Hepatocyte (in vitro differentiated cells): ENCODE measurements around the gene MRPL38. TPM values are rescaled to one million over a fixed set of nuclear protein-coding genes. Genes with fewer than 3 reads are reported as not detected.

Experiments
- DNase-seq: peaks from one replicate; pipeline ENCODE4 v3.0.0-alpha.2; 2016; ENCODE audit warnings: low spot score
- H2AFZ ChIP-seq: fragments of 200-600 bp; sonication (generic); 2 replicates; pipeline ENCODE4 v1.6.0; 2016; ENCODE audit warnings: antibody characterized with exemption, mild to moderate bottlenecking
- H3K27ac ChIP-seq: fragments of 200-600 bp; sonication (generic); 2 replicates; pipeline ENCODE4 v1.5.1; 2016; ENCODE audit warnings: mild to moderate bottlenecking
- H3K27me3 ChIP-seq: fragments of 200-600 bp; sonication (generic); 2 replicates; pipeline ENCODE4 v1.6.1; 2016
- H3K36me3 ChIP-seq: fragments of 200-600 bp; sonication (generic); replicated peaks from 2 replicates; pipeline ENCODE4 v1.5.1; 2016; ENCODE audit warnings: low read depth; ENCODE audit not compliant: insufficient read depth
- H3K4me1 ChIP-seq: fragments of 200-600 bp; sonication (generic); 2 replicates; pipeline ENCODE4 v1.5.1; 2016; ENCODE audit warnings: mild to moderate bottlenecking, moderate library complexity; ENCODE audit not compliant: insufficient read depth
- H3K4me2 ChIP-seq: fragments of 200-600 bp; sonication (generic); 2 replicates; pipeline ENCODE4 v1.6.0; 2016
- H3K4me3 ChIP-seq: fragments of 200-600 bp; sonication (generic); 2 replicates; pipeline ENCODE4 v1.5.1; 2016; ENCODE audit warnings: mild to moderate bottlenecking
- H3K79me2 ChIP-seq: fragments of 200-600 bp; sonication (generic); 2 replicates; pipeline ENCODE4 v1.6.0; 2017; ENCODE audit warnings: mild to moderate bottlenecking
- H3K9me2 ChIP-seq: fragments of 200-600 bp; sonication (generic); replicated peaks from 2 replicates; pipeline ENCODE4 v1.6.0; 2017; ENCODE audit warnings: mild to moderate bottlenecking; ENCODE audit not compliant: insufficient read depth
- H3K9me3 ChIP-seq: fragments of 200-600 bp; sonication (generic); 2 replicates; pipeline ENCODE4 v1.5.1; 2016; ENCODE audit warnings: low read depth, mild to moderate bottlenecking
- H4K20me1 ChIP-seq: fragments of 200-600 bp; sonication (generic); 2 replicates; pipeline ENCODE4 v1.6.0; 2016; ENCODE audit warnings: mild to moderate bottlenecking; ENCODE audit not compliant: insufficient read depth, poor library complexity, severe bottlenecking
- EZH2 ChIP-seq: fragments of 200-600 bp; sonication (generic); IDR thresholded peaks from 2 replicates; pipeline ENCODE4 v1.6.1; 2016; ENCODE audit warnings: antibody characterized with exemption, mild to moderate bottlenecking, borderline replicate concordance
- EZH2phosphoT487 ChIP-seq: fragments of 200-600 bp; sonication (generic); IDR thresholded peaks from one replicate; pipeline ENCODE4 v1.6.1; 2018; ENCODE audit warnings: antibody characterized with exemption, mild to moderate bottlenecking, low read depth, moderate library complexity; ENCODE audit not compliant: unreplicated experiment, severe bottlenecking
- WGBS: methylation state at CpG from one replicate; pipeline ENCODE4 v1.1.6; 2016; ENCODE audit warnings: low lambda C conversion rate; ENCODE audit errors: missing lambda C conversion rate; 5-methylcytosine and 5-hydroxymethylcytosine counted together
- polyA plus RNA-seq: library from polyadenylated mRNA; unstranded; fragments of >200 nt; fragmentation: Nextera tagmentation; extraction: Ambion mirVana; gene quantifications from 2 replicates; pipeline ENCODE4 v1.2.1, GENCODE V29; 2016
- total RNA-seq: library from RNA; depleted of rRNA; stranded (reverse); fragments of >200 nt; gene quantifications from 2 replicates; pipeline ENCODE4 v1.2.3, GENCODE V29; 2014
- TF ChIP-seq, protein P1 (sequence below): fragments of 200-600 bp; sonication (generic); IDR thresholded peaks from 2 replicates; pipeline ENCODE4 v1.5.1; 2016; ENCODE audit warnings: antibody characterized with exemption, mild to moderate bottlenecking; ENCODE audit not compliant: poor library complexity

The MRPL38 gene
- total and polyA plus RNA-seq, 2 experiments from 2014 or later: 50.2 to 124 TPM

DNA sequence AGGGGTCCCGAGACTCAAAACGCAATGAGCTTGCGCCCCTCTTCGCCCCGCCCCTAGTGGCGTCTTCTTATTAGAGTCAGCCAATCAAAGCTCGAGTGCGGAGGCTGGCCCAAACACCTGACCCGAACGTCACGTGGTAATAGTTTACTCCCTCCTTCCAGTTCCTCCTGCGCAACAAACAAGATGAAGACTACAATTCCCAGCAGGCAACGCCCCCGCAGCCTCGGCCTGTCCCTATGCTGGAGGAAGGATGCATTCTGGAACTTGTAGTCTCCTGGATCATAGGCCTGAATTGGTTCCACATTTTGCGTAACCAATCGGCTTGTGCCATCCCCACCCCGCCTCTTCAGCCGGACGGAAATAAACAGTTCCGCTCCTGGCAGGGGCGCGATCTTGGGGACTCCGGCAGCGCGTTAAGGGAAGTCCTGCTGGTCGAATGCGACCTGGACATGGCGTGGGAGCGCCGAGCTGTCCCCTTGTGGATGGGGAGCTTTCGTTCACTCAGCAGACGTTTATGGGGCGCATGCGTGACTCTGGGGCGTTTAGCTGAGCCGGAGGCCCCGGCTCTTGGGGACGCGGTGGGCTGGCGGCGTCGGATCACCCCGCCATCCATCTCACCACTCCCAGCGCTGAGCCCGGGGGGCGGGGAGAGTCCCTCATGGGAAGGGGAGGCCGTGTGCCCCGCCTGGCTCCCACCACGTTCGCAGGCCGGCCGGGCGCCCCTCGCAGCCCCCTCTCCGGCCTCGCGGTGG lies 49.2 kb downstream of the MRPL38 start, which contains the start of gene WBP2:
Gene WBP2 (minus strand): TSS at position 26 of the 752 bp plus-strand sequence. CDS start 38 bp downstream, outside the sequence.
- Histone ChIP-seq H3K9me2 (no peaks in the 10 kb centered on the region), H3K4me2 (peak within 1 kb of the TSS; percentile 91), H3K4me1 (peaks cover 5% of the 10 kb centered on the region), H3K27me3 (no peaks in the 10 kb centered on the region), H3K4me3 (peak within 1 kb of the TSS; percentile 38), H3K79me2 (peaks cover 24% of the 10 kb centered on the region), H3K27ac (peak within 1 kb of the TSS; percentile 91), H3K36me3 (no peaks in the 10 kb centered on the region), H4K20me1 (no peaks in the 10 kb centered on the region), H2AFZ (peak within 1 kb of the TSS; percentile 23), H3K9me3 (no peaks in the 10 kb centered on the region)
- TF ChIP-seq EZH2 (no peak), EZH2phosphoT487 (no peak)
- TF ChIP-seq, protein P1, sequence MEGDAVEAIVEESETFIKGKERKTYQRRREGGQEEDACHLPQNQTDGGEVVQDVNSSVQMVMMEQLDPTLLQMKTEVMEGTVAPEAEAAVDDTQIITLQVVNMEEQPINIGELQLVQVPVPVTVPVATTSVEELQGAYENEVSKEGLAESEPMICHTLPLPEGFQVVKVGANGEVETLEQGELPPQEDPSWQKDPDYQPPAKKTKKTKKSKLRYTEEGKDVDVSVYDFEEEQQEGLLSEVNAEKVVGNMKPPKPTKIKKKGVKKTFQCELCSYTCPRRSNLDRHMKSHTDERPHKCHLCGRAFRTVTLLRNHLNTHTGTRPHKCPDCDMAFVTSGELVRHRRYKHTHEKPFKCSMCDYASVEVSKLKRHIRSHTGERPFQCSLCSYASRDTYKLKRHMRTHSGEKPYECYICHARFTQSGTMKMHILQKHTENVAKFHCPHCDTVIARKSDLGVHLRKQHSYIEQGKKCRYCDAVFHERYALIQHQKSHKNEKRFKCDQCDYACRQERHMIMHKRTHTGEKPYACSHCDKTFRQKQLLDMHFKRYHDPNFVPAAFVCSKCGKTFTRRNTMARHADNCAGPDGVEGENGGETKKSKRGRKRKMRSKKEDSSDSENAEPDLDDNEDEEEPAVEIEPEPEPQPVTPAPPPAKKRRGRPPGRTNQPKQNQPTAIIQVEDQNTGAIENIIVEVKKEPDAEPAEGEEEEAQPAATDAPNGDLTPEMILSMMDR: peak; percentile 61
- WGBS: 1% methylated on average over 47 of the region's 58 CpGs
- DNase-seq: peak; percentile 100

DNA sequence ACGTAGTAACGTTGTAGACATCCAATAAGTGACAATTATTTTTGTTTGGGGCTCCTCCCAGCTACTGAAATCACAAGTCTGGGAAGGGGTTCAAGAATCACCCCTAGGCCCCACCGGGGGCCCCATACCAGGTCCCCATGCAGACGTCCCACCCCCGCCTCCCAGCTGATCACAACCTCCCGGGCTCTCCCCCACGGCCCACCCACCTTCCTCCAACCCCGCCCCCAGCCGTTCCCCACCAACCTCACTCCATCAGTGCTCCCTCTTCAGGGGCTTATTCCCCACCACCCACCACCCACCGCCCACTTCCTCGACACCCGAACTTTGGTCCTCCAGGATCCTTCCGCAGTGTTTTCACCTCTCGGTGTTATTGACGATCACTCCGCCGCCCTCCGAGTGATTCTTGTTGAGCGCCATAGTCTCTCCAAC lies 49.8 kb downstream of the MRPL38 start:
- peaks cover 24% of the 10 kb centered on the region for H3K79me2 ChIP-seq
- under 1% methylated on average over 12 of the region's 19 CpGs for WGBS
- peak overlapping the region; percentile 38 for H3K4me3 ChIP-seq
- no peaks in the 10 kb centered on the region for H3K36me3 ChIP-seq
- H3K27ac ChIP-seq: peak overlapping the region; percentile 81
- no peaks in the 10 kb centered on the region for H3K9me2 ChIP-seq
- no peaks in the 10 kb centered on the region for H3K9me3 ChIP-seq
- H3K4me2 ChIP-seq: peak overlapping the region; percentile 87
- peaks cover 5% of the 10 kb centered on the region for H3K4me1 ChIP-seq
- no peaks in the 10 kb centered on the region for H4K20me1 ChIP-seq
- H3K27me3 ChIP-seq: no peaks in the 10 kb centered on the region
- DNase-seq: no peak
- TF ChIP-seq, protein P1: peak; percentile 13
- no peak for TF ChIP-seq EZH2phosphoT487
- H2AFZ ChIP-seq: no peak overlapping the region

DNA sequence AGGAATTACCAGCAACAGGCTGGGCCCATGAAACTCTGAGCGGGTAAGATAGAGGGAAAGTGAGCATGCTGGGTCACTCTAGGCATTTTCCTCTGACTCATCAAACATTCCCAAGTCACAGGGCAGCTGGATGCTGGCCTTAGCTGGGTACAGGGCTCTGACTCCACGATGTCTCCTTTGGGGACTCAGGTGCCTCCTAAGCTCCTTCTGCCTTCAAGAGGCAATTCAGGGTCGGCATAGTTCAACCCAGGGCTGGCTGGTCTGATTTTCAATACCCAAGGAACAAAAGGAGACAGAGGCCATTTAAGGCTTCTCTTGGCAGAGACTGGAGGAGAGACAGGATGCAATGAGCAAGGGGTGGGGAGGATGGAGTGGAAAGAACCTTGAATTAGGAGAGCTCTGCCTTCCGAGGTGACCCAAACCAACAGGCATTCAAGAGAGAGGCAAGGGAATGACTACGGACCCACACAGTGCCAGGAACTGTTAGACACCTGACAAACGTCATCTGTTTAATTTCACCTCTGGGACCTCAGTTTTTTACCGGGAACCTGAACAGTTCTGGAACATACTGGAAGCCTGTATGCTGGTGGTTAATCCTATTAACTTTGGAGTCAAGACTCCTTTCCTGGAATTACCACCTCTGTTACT lies 50.5 kb downstream of the MRPL38 start:
- peaks cover 5% of the 10 kb centered on the region for H3K4me1 ChIP-seq
- H3K36me3 ChIP-seq: no peaks in the 10 kb centered on the region
- H3K9me2 ChIP-seq: no peaks in the 10 kb centered on the region
- H3K79me2 ChIP-seq: peaks cover 24% of the 10 kb centered on the region
- H3K9me3 ChIP-seq: no peaks in the 10 kb centered on the region
- TF ChIP-seq EZH2phosphoT487 (no peak), EZH2 (no peak)
- TF ChIP-seq, protein P1: no peak
- H3K4me2 ChIP-seq: peak overlapping the region; percentile 87
- DNase-seq: peak; percentile 71
- peak overlapping the region; percentile 81 for H3K27ac ChIP-seq
- no peak overlapping the region for H2AFZ ChIP-seq
- no peaks in the 10 kb centered on the region for H4K20me1 ChIP-seq
- H3K4me3 ChIP-seq: peak overlapping the region; percentile 38
- H3K27me3 ChIP-seq: no peaks in the 10 kb centered on the region
- 48% methylated on average over 7 of the region's 7 CpGs for WGBS
